PC-9 (cell line): Measurements from ENCODE around the gene RIPOR2. TPM values are rescaled to one million over a fixed set of nuclear protein-coding genes. Genes with fewer than 3 reads are reported as not detected.

Source experiments
- BruUV-seq: library from RNA; stranded (reverse); fragments of 400-500 nt; replicated peaks from 2 replicates; lab custom pipeline; 2021; lab: Mats Ljungman, UMichigan
- CTCF ChIA-PET: fragments of 300-600 bp; sonication (Branson Sonifier 250); formaldehyde crosslinking; loops from one replicate; lab custom pipeline; 2022; ENCODE audit warnings: antibody characterized with exemption; lab: Charles Lee
- POLR2A ChIA-PET: fragments of 300-600 bp; sonication (Branson Sonifier 250); formaldehyde crosslinking; loops from one replicate; lab custom pipeline; 2022; ENCODE audit warnings: antibody characterized with exemption; ENCODE audit not compliant: unreplicated experiment; lab: Charles Lee
- DNase-seq, 2 experiments: peaks; one replicate each; pipeline versions ENCODE4 v3.0.0 to v3.0.0-alpha.2; 2015 to 2022; ENCODE audit warnings: mixed read lengths in 1 of 2
- H2AFZ ChIP-seq: fragments of 200-600 bp; sonication (generic); 2 replicates; pipeline ENCODE4 v1.8.1; 2017; ENCODE audit warnings: antibody characterized with exemption
- H3F3A ChIP-seq: fragments of 200-600 bp; sonication (generic); 2 replicates; pipeline ENCODE4 v1.8.1; 2017; ENCODE audit warnings: antibody characterized with exemption, mild to moderate bottlenecking, low read depth; ENCODE audit not compliant: insufficient read depth
- H3K27ac ChIP-seq: fragments of 200-600 bp; sonication (generic); 2 replicates; pipeline ENCODE4 v1.6.1; 2016; ENCODE audit warnings: mixed run types
- H3K27me3 ChIP-seq: fragments of 200-600 bp; sonication (generic); 2 replicates; pipeline ENCODE4 v1.6.1; 2016; ENCODE audit warnings: low read depth, mixed run types; ENCODE audit not compliant: insufficient read depth
- H3K36me3 ChIP-seq: fragments of 200-600 bp; sonication (generic); 2 replicates; pipeline ENCODE4 v1.6.1; 2016; ENCODE audit warnings: low read depth, mixed run types
- H3K4me1 ChIP-seq: fragments of 200-600 bp; sonication (generic); replicated peaks from 2 replicates; pipeline ENCODE4 v1.6.1; 2016; ENCODE audit warnings: mixed run types; ENCODE audit not compliant: insufficient read depth
- H3K4me2 ChIP-seq: fragments of 200-600 bp; sonication (generic); 2 replicates; pipeline ENCODE4 v1.6.1; 2017; ENCODE audit warnings: mixed run types
- H3K4me3 ChIP-seq: fragments of 200-600 bp; sonication (generic); 2 replicates; pipeline ENCODE4 v1.6.1; 2016; ENCODE audit warnings: mixed run types
- H3K79me2 ChIP-seq: fragments of 200-600 bp; sonication (generic); 2 replicates; pipeline ENCODE4 v1.6.1; 2017; ENCODE audit warnings: low read depth, mixed run types
- H3K9me2 ChIP-seq: fragments of 200-600 bp; sonication (generic); 2 replicates; pipeline ENCODE4 v1.8.1; 2017; ENCODE audit warnings: mild to moderate bottlenecking; ENCODE audit not compliant: insufficient read depth
- H3K9me3 ChIP-seq: fragments of 200-600 bp; sonication (generic); 2 replicates; pipeline ENCODE4 v1.8.1; 2016; ENCODE audit warnings: low read depth; ENCODE audit not compliant: insufficient read depth
- H4K20me1 ChIP-seq: fragments of 200-600 bp; sonication (generic); 2 replicates; pipeline ENCODE4 v1.8.1; 2017; ENCODE audit not compliant: insufficient read depth
- CTCF ChIP-seq: fragments of 200-600 bp; sonication (generic); conservative IDR thresholded peaks from 2 replicates; pipeline ENCODE4 v1.6.1; 2017; ENCODE audit warnings: mixed run types, antibody characterized with exemption, mild to moderate bottlenecking, moderate library complexity
- EZH2 ChIP-seq: fragments of 200-600 bp; sonication (generic); IDR thresholded peaks from 2 replicates; pipeline ENCODE4 v1.8.0; 2017; ENCODE audit warnings: antibody characterized with exemption, low read depth
- intact Hi-C: fragments of 100-400 bp; cut with micrococcal nuclease; formaldehyde crosslinking; loops from one replicate; pipeline ENCODE4 v1.10.0; 2022; ENCODE audit not compliant: unreplicated experiment
- total RNA-seq: library from RNA; stranded (reverse); gene quantifications from 2 replicates; pipeline ENCODE4 v1.2.3, GENCODE V29; 2021

The RIPOR2 gene
- total RNA-seq, 1 experiment from 2014 or later, result 0.94 TPM

DNA sequence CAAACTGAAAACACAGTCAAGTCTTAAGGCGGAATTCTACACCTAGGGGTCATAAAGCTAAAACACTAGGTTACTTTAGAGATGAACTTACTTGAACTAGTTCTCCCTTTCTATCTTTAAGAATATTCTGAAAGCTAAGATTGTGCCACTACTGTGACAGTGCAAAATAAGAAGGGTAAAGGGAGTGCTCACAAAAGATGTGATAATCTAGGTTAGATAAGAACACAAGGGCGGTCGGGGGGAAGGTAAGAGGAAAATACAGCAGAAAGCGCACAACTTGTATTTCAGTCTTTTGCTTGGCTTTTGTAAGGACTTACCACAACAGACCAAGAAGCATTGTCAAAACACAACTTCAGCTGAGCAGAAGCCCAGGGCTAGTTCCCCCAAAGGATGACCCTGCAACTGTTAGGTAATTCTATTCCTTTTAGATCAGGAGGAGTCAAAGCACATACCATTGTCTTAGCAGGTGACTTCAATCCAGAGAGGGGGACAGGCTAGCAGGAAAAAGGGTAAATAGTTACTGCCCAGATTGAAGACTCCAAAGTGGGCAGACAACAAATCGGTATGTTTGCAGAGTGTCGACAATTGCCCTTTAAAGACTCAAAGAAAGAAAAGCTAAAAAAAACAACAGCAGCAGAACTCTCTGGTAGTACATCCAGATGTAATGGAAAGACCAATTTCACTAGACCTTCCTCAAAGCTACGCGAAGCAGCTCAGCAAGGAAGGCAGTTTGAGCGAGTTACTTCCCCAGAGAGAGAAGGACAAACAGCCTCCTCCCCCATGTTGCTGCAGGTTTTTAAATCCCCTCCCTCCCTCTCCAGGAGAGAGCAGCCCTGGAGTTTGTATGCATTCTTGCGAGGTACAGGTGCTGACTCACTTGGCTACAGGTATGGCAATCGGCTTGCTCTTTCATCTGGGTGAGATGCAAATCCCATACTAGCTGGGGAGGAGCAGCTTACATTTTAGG lies 59.0 kb downstream of the RIPOR2 start:
- H4K20me1 ChIP-seq, result no peaks in the 10 kb centered on the region
- no peak for DNase-seq
- no peaks in the 10 kb centered on the region for H3F3A ChIP-seq
- H3K9me2 ChIP-seq, result no peaks in the 10 kb centered on the region
- no peak overlapping the region for H3K4me2 ChIP-seq
- H3K36me3 ChIP-seq, result no peaks in the 10 kb centered on the region
- peaks cover 10% of the 10 kb centered on the region; the same call in 1 of the 2 replicates for H3K9me3 ChIP-seq
- TF ChIP-seq EZH2 (no peak), CTCF (no peak)
- H3K27me3 ChIP-seq, result no peaks in the 10 kb centered on the region
- POLR2A ChIA-PET, result interaction anchor here (0.6 kb wide), 1 partner anchor 141 kb away, joined by 3 read pairs; no protein-coding TSS in a partner anchor
- BruUV-seq, result no TSS peak
- no peak overlapping the region for H2AFZ ChIP-seq
- H3K4me3 ChIP-seq, result no peak overlapping the region
- H3K79me2 ChIP-seq, result no peaks in the 10 kb centered on the region
- no peak overlapping the region for H3K27ac ChIP-seq
- intact Hi-C loops, result no loop called here
- H3K4me1 ChIP-seq, result peaks cover under 1% of the 10 kb centered on the region
- CTCF ChIA-PET, result interaction anchor here (0.6 kb wide), 1 partner anchor 87 kb away, joined by 3 read pairs; no protein-coding TSS in a partner anchor

GRCh38 chr6:24875534-24875901 lies 60.2 kb downstream of the RIPOR2 start:
- H3K4me1 ChIP-seq, result no peaks in the 10 kb centered on the region
- H3K27ac ChIP-seq, result no peak overlapping the region
- CTCF ChIA-PET, result no interaction called here
- H3K4me3 ChIP-seq, result no peak overlapping the region
- no TSS peak for BruUV-seq
- H3K79me2 ChIP-seq, result no peaks in the 10 kb centered on the region
- H3K27me3 ChIP-seq, result no peaks in the 10 kb centered on the region
- POLR2A ChIA-PET, result no interaction called here
- H3F3A ChIP-seq, result no peaks in the 10 kb centered on the region
- no peaks in the 10 kb centered on the region for H3K9me2 ChIP-seq
- no peak for DNase-seq
- H4K20me1 ChIP-seq, result no peaks in the 10 kb centered on the region
- H2AFZ ChIP-seq, result no peak overlapping the region
- no peak overlapping the region for H3K4me2 ChIP-seq
- TF ChIP-seq EZH2 (no peak), CTCF (no peak)
- peaks cover 10% of the 10 kb centered on the region; the same call in 1 of the 2 replicates for H3K9me3 ChIP-seq
- H3K36me3 ChIP-seq, result no peaks in the 10 kb centered on the region
- intact Hi-C loops, result no loop called here

GRCh38 chr6:24874776-24875533 lies 60.8 kb downstream of the RIPOR2 start:
- POLR2A ChIA-PET, result no interaction called here

More at GRCh38 chr6:24874776-24875533, 60.8 kb downstream of the RIPOR2 start:
- no peak overlapping the region for H3K4me2 ChIP-seq
- no peaks in the 10 kb centered on the region for H3K27me3 ChIP-seq
- no peaks in the 10 kb centered on the region for H3K9me2 ChIP-seq
- peaks cover 10% of the 10 kb centered on the region; the same call in 1 of the 2 replicates for H3K9me3 ChIP-seq
- H3K4me3 ChIP-seq, result no peak overlapping the region
- no TSS peak for BruUV-seq
- H3K27ac ChIP-seq, result no peak overlapping the region
- H4K20me1 ChIP-seq, result no peaks in the 10 kb centered on the region
- H3K4me1 ChIP-seq, result no peaks in the 10 kb centered on the region
- no peak overlapping the region for H2AFZ ChIP-seq
- no peak for DNase-seq
- CTCF ChIA-PET, result no interaction called here
- no peak for TF ChIP-seq EZH2
- no peak for TF ChIP-seq CTCF
- no peaks in the 10 kb centered on the region for H3K79me2 ChIP-seq
- no peaks in the 10 kb centered on the region for H3K36me3 ChIP-seq
- H3F3A ChIP-seq, result no peaks in the 10 kb centered on the region
- intact Hi-C loops, result no loop called here
